SK-N-SH treated with all-trans-retinoic acid at 6 μM for 48 hours (cell line): ENCODE measurements around the gene OR52I1.

Source experiments
- GLIS3 ChIP-seq: fragments of 250-450 bp; sonication (Bioruptor Pico); IDR thresholded peaks from 2 replicates; pipeline ENCODE4 v1.5.0; 2020; ENCODE audit warnings: mild to moderate bottlenecking, moderate library complexity
- ISL1 ChIP-seq: fragments of 250-450 bp; sonication (Bioruptor Pico); IDR thresholded peaks from 2 replicates; pipeline ENCODE4 v2.1.2; 2022; ENCODE audit warnings: mild to moderate bottlenecking, moderate library complexity
- RARB ChIP-seq: fragments of 250-450 bp; sonication (Bioruptor Pico); IDR thresholded peaks from 2 replicates; pipeline ENCODE4 v1.8.0; 2021; ENCODE audit warnings: mild to moderate bottlenecking, moderate library complexity
- SNAI2 ChIP-seq: fragments of 250-450 bp; sonication (Bioruptor Pico); IDR thresholded peaks from 2 replicates; pipeline ENCODE4 v1.5.0; 2020; ENCODE audit warnings: mild to moderate bottlenecking, moderate library complexity
- ZNF8 ChIP-seq: fragments of 450-650 bp; formaldehyde crosslinking; IDR thresholded peaks from 2 replicates; pipeline ENCODE4 v1.5.0; 2020; ENCODE audit warnings: mild to moderate bottlenecking, moderate library complexity
- TF ChIP-seq, protein P1 (sequence below): fragments of 250-450 bp; sonication (Bioruptor Pico); IDR thresholded peaks from 2 replicates; pipeline ENCODE4 v1.8.0; 2020; ENCODE audit warnings: mild to moderate bottlenecking, moderate library complexity, borderline replicate concordance
- TF ChIP-seq, protein P2 (sequence below): fragments of 250-450 bp; sonication (Bioruptor Pico); IDR thresholded peaks from 2 replicates; pipeline ENCODE4 v1.8.0; 2021; ENCODE audit warnings: low read depth, mild to moderate bottlenecking, moderate library complexity, borderline replicate concordance

DNA sequence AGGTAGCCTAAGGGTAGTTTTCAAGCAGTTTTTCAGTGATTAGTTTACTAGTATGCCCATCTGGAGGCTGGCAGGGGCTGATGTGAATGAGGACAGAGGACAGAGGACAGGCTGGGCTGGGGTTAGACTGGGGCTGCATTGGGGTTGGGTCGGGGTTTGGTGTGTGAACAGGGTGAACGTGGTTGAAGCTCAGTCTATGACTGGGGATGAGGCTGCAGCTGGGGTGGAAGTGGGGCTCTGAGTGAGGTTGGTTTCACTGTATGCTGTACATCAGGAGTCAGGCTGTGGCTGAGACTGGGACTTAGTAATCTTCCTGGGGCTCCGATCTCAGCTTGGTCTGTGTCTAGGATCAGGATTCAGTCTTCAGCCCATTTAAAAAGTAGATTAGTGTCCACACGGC is 50.4 kb downstream of the OR52I1 start:
- TF ChIP-seq, protein P1, sequence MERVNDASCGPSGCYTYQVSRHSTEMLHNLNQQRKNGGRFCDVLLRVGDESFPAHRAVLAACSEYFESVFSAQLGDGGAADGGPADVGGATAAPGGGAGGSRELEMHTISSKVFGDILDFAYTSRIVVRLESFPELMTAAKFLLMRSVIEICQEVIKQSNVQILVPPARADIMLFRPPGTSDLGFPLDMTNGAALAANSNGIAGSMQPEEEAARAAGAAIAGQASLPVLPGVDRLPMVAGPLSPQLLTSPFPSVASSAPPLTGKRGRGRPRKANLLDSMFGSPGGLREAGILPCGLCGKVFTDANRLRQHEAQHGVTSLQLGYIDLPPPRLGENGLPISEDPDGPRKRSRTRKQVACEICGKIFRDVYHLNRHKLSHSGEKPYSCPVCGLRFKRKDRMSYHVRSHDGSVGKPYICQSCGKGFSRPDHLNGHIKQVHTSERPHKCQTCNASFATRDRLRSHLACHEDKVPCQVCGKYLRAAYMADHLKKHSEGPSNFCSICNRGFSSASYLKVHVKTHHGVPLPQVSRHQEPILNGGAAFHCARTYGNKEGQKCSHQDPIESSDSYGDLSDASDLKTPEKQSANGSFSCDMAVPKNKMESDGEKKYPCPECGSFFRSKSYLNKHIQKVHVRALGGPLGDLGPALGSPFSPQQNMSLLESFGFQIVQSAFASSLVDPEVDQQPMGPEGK, result no peak
- no peak for TF ChIP-seq SNAI2 (CRISPR knock-in tag)
- no peak for TF ChIP-seq GLIS3 (CRISPR knock-in tag)
- TF ChIP-seq ZNF8, result no peak
- TF ChIP-seq RARB (CRISPR knock-in tag), result no peak
- no peak for TF ChIP-seq ISL1
- TF ChIP-seq, protein P2, sequence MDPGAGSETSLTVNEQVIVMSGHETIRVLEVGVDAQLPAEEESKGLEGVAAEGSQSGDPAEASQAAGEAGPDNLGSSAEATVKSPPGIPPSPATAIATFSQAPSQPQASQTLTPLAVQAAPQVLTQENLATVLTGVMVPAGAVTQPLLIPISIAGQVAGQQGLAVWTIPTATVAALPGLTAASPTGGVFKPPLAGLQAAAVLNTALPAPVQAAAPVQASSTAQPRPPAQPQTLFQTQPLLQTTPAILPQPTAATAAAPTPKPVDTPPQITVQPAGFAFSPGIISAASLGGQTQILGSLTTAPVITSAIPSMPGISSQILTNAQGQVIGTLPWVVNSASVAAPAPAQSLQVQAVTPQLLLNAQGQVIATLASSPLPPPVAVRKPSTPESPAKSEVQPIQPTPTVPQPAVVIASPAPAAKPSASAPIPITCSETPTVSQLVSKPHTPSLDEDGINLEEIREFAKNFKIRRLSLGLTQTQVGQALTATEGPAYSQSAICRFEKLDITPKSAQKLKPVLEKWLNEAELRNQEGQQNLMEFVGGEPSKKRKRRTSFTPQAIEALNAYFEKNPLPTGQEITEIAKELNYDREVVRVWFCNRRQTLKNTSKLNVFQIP, result no peak
